C1 segment of cervical spinal cord (tissue), 14 donors: ENCODE data around the gene KIF2A.
A peak's percentile ranks its signal among the peaks of the same experiment; 100 is the strongest.

Experiments
- DNase-seq, 14 donors: peaks; one replicate each; lab custom pipeline; 2025; lab: John Stamatoyannopoulos, UW

Gene KIF2A

GRCh38 chr5:62385131-62385530 is 79.1 kb downstream of the KIF2A start:
- DNase-seq: no peak

- no peak for DNase-seq
Observed at GRCh38 chr5:62385816-62386400, 79.9 kb downstream of the KIF2A start.

GRCh38 chr5:62386824-62387223 is 80.8 kb downstream of the KIF2A start:
- DNase-seq: no peak

GRCh38 chr5:62395210-62395950 is 89.4 kb downstream of the KIF2A start:
- DNase-seq: no peak

GRCh38 chr5:62403411-62404250 is 97.6 kb downstream of the KIF2A start, which contains the start of gene DIMT1:
Gene DIMT1 (minus strand): TSS chr5:62403905. CDS start chr5:62403772, 133 bp downstream.
- DNase-seq: peak; percentile 74 to 98 (median 93)

GRCh38 chr5:62412549-62413329 is 106.7 kb downstream of the KIF2A start, which contains the start of gene IPO11:
Gene IPO11 (plus strand): TSS chr5:62412763. CDS start chr5:62437280, 24,517 bp downstream.
- peak; percentile 78 to 100 (median 97) for DNase-seq

GRCh38 chr5:62413711-62414110 is 107.7 kb downstream of the KIF2A start:
- no peak for DNase-seq

GRCh38 chr5:62418462-62419076 is 112.6 kb downstream of the KIF2A start:
- DNase-seq: no peak

GRCh38 chr5:62419609-62420008 is 113.6 kb downstream of the KIF2A start:
- DNase-seq: no peak

GRCh38 chr5:62421414-62421813 is 115.4 kb downstream of the KIF2A start:
- DNase-seq: no peak

- DNase-seq: no peak
Observed at GRCh38 chr5:62424763-62425162, 118.8 kb downstream of the KIF2A start.

GRCh38 chr5:62431735-62432620 is 126.0 kb downstream of the KIF2A start:
- no peak for DNase-seq

- DNase-seq: no peak
Observed at GRCh38 chr5:62432621-62433064, 126.6 kb downstream of the KIF2A start.
